ENCODE measurements around the gene PDSS2.
A peak's percentile ranks its signal among the peaks of the same experiment; 100 is the strongest.

Gene PDSS2

DNA sequence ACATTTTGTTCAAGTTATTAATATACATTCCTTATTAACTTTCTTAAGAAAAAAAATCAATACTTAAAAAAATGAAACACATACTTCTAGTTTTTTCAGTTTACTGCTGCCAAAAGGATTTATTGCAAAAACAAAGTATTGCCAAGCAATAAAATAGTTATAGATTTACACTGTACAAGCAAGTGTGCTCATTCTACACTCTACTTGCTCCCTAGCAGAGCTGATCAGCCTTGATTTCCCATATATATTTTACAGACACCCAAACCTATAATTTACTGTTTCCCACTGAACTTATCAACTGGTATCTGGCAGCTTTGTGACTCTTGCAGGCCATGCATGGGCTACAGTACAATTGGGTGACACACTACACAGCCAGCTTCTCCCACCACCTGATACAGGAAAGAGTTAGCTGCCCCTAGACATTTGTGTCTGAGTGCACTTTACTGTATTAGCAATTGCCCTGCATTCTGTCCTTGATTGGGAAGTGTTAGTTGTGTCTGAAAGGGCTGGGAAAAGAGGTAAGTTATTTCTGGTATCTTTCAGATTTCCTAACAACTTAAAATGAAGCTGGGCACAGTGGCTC is 188.1 kb downstream of the PDSS2 start:
- DNase-seq (ENCODE audit: low read depth, low spot score) = no peak

GRCh38 chr6:107267634-107268033 is 191.7 kb downstream of the PDSS2 start:
- no peak for DNase-seq (ENCODE audit: low read depth, low spot score)

DNA sequence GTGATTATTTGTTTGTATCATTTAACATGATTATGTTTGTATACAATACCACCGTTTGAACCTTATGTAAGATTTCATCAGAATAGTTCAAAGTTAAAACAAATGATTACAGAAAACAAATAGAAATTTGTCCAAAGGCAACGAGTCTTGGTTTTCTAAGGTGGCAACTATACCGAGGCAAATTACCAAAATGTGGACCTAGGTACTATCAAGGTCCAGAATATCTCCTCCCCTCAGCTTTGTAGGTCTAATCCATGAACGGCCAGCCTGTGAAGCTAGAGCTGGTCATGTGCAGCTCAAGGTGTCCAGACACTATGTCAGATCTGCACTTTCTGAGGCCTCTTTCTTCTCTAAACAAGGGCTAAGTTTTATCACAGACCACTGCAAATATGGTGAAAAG is 192.4 kb downstream of the PDSS2 start:
- DNase-seq (ENCODE audit: low read depth, low spot score) = no peak

GRCh38 chr6:107266563-107266962 is 192.8 kb downstream of the PDSS2 start:
- DNase-seq (ENCODE audit: low read depth, low spot score) = no peak

DNA sequence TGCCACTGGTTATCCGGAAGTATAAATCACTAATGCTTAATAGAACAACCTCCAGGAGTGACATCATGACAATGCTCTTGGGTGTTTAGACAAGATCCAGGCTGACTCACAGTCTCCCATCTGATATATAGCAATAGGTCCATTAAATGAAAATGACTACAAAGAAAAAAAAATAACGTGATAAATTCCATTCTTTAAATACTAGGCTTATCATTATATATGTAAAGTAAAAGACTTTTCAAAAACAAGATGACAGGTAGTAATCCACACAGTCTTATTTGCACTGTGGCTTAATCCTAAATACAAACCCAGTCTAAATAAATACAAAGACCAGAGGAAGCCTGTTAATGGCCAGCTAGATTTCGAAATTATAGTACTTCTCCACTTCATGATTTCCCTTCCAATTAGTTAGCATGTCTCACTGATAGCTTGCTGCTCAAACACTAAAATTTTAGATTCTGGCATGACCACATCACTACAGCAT is 195.0 kb downstream of the PDSS2 start:
- peak; percentile 4 for DNase-seq (ENCODE audit: low read depth, low spot score)

DNA sequence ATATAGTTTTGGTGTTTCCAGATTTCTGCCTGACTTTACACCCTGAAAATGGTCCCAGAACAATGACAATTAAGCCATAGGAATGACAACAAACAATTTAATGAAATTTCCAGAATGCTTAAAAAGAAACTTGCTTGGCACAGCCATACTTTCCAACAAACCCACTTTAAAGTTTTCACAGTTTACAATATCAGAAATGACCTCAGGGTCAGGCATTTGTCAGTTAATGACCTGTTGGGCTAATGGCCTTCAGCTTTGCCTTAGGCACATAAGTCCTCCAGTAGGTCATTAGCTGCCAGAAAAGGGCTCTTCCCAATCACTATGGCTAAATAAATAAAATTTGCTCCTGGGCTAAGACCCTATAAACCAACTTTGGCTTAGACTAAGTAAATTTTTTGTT is 199.4 kb downstream of the PDSS2 start:
- DNase-seq (ENCODE audit: low read depth, low spot score) = no peak

DNA sequence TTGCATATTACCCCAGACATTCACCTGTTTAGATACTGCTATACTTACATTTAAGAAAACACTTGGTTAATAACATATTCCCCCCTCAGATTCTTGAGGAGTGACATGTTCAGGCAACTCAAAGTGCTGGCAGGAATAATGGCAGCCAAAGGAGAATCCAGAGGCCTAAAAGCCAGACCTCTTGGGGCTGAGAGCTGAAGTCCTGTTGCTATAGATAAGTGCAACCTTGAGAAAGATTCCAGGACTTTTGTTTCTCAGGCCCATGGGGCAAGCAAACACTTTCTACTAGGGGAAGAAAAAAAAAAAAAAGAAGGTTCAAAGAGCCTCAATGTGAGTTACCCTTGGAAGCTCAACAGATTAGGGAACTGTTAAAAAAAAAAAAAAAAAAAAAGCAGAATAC is 211.2 kb downstream of the PDSS2 start:
- DNase-seq (ENCODE audit: low read depth, low spot score) = no peak

GRCh38 chr6:107246972-107247615 is 212.3 kb downstream of the PDSS2 start:
- DNase-seq (ENCODE audit: low read depth, low spot score) = no peak

- no peak for DNase-seq (ENCODE audit: low read depth, low spot score)
Observed at GRCh38 chr6:107246249-107246971, 213.0 kb downstream of the PDSS2 start.

- DNase-seq (ENCODE audit: low read depth, low spot score) = no peak
Observed at GRCh38 chr6:107244742-107245480, 214.5 kb downstream of the PDSS2 start.

- no peak for DNase-seq (ENCODE audit: low read depth, low spot score)
Observed at GRCh38 chr6:107244082-107244741, 215.2 kb downstream of the PDSS2 start.

DNA sequence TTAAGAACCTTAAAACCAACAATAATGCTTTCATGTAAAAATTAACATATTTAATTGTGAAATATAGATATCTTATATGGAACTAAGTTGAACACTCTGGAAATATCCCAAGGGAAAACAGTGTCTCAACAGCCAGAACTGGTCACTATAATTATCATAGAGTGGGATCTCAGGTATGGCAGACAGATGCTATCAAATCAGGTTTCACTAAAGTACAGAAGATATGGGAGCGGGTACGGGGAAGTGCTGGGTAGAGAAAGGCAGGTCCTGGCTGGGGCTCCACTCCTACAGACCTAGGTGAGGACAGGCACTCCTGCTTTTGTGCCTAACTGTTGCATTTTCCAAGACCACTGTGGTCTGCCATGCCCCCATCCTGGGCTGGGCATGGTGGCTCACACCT is 215.9 kb downstream of the PDSS2 start:
- no peak for DNase-seq (ENCODE audit: low read depth, low spot score)

- DNase-seq (ENCODE audit: low read depth, low spot score) = no peak
Observed at GRCh38 chr6:107237992-107238660, 221.2 kb downstream of the PDSS2 start.

DNA sequence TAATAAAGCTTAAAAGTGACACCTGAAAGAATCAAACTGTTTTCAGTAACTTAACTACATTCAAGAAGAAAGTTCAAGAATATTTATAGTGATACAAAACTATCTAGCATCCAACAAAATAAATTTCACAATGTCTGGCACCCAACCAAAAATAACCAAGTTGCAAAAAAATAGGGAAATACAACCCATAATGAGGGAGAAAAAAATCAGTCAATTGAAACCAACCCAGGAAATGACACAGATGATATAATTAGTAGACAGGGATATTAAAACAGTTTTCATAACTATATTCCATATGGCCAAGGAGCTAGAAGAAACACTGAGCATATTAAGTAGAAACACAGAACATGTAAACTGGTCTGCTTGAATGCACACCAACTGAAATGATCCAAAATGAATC is 223.9 kb downstream of the PDSS2 start:
- DNase-seq (ENCODE audit: low read depth, low spot score) = no peak

DNA sequence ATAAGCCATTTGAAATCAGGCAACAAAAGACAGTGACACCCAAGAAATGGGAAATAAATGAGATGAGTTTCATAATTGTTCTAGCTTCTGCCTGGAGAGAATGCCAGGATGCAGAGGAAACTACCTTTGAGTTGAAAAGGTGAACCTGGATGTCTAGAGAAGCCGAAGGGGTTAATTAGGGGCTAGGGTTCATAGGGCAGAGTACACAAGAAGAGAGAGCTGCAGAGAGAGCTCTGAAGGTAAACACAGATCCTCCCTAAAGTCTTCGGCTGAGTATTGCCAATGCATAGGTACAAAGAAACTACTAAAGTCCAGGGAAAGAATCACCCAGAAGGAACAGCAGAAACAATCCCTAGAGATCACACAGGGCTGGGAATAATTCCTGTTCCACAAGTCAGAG is 224.4 kb downstream of the PDSS2 start:
- DNase-seq (ENCODE audit: low read depth, low spot score) = no peak

DNA sequence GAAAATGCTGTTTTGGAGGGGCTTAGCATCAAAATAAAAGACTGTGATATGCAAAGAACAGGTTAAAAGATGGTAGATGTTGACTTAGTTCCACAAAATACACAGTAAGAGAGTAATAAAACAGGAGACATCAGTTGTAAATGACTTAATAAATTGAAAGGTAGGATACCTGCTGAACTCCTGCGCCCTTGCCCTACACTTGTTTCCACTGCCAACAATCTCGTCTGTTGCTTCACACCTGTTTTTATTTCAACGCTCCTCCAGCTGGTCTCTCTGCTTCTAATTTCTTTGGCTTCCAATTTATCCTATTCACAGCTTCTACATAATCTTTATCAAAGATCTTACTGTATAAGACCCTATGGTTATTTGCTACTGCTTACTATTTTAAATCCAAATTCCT is 228.1 kb downstream of the PDSS2 start:
- DNase-seq (ENCODE audit: low read depth, low spot score) = no peak

DNA sequence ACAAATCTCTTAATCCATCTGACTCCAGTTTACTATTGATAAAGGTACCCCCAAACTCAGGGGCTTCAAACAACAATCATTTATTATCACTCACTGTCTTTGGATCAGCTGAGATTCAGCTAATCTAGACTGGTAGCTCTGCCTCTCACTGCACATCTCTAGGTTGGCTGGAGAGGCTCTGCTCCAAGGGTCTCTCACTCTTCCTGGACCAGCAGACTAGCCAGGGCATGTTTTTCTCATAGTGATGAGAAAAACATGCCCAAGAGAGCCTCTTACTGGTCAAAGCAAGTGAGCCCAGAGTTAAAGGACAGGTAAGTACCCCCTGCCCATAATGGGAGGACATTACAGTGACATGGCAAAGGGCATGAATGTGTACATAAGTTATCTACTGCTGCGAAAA is 228.9 kb downstream of the PDSS2 start:
- no peak for DNase-seq (ENCODE audit: low read depth, low spot score)

GRCh38 chr6:107230024-107230423 is 229.3 kb downstream of the PDSS2 start:
- no peak for DNase-seq (ENCODE audit: low read depth, low spot score)

DNA sequence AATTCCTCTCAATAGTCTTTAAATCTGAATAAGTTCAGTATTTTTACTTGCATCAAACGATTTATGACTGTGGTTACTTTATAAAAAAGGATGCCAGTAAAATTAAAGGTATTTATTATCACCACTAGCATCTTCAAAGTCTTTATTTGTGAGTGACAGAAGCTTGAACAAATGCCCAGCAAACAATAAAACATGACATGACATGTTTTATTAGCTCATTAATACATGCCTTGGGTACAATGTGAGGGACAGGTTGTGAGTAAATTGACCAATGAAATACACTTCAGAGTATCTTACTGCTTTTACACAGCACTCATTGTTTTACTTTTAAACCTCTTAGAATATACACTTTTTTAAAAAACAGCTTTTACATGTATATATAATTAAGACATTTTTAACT is 230.6 kb downstream of the PDSS2 start:
- DNase-seq (ENCODE audit: low read depth, low spot score) = no peak

DNA sequence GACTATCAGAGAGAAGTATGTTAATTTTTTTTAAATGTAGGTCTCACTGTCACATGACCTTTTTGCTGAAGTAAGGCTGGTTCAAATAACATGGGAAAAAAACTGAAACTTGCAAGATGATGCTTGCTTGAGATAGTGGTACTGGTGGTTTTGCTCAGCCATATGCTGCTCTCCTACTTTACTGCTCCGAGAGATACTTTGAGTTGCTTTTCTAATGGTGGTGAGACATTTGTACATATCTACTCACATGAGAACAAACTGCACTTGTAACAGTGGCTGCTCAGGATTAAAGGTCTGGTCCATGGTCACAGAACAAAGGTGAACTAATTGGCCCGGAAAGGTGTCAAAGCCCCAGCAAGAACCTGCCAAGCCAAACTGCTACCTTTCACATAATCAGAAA is 237.8 kb downstream of the PDSS2 start:
- DNase-seq (ENCODE audit: low read depth, low spot score) = no peak

- DNase-seq (ENCODE audit: low read depth, low spot score) = no peak
Observed at GRCh38 chr6:107219851-107220250, 239.5 kb downstream of the PDSS2 start.

Measured in smooth muscle cell of the brain vasculature (primary cell).